ENCODE results near the gene ASXL2. TPM values are rescaled to one million over a fixed set of nuclear protein-coding genes. Genes with fewer than 3 reads are reported as not detected.

Gene ASXL2
- total RNA-seq, 4 donors from 2014 or later = 15.4 to 19.7 (median 17.6) TPM

GRCh38 chr2:25685741-25686140 is 192.5 kb downstream of the ASXL2 start:
- DNase-seq (ENCODE audit: low spot score) = no peak
- no peak for ATAC-seq (ENCODE audit: low FRiP score)
- no peak for TF ChIP-seq CTCF (IDR thresholded peaks at IDR 0.05)

DNA sequence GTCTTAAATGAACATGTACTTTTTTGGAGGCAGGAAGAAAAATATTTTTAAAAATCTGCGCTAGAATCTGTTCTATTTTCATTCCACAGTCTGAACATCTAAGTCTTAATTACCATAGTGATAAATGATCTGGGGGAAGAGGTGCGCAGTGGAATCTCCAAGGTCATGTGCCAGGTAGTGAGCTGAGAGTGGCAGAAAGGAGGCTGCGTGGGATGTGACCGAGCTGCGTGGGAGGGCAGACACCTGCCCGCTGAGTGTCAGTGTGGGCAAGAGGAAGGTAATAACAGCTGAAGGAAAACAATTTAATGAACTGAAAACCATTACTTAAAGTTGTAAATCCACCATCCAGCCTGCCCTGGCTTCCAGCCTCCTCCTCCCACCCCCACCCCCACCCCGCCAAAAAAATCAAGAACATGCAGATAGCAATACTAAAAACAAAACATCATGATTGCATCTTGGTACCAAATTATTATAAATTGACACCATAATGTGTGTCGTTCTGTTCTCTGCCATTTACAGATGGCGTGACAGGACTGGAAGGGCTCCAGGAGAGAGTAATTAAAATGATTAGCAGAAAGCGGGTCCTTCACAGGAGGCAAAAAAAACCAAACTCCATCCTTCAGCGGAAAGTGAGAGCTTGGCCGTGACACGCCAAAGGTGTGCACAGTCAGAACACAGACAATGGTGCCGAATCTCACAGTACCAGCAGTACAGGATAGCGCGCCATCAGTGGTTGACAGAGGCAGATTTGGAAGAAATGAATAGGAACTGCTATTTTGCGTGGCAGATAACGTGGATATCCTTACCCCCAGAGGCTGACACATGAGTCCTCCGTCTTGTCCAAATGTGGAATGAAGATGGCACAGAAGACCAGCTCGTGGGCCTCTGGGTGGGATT is 193.5 kb downstream of the ASXL2 start:
- ATAC-seq (ENCODE audit: low FRiP score) (no peak), DNase-seq (ENCODE audit: low spot score) (no peak)
- no peak for TF ChIP-seq CTCF (IDR thresholded peaks at IDR 0.05)

Small RNAs within 50 kb of the gene (small RNA-seq; reads per million reads assigned to genes)
- gene NDUFB4P4 (not detected), gene RF00019 (not detected)

Other genes starting within 250 kb of the ASXL2 start
- 1 to 10 TPM; 5.2 to 9.9 (median 9.2) TPM for gene DTNB, start 204.9 kb downstream of the ASXL2 start, total RNA-seq
- gene KIF3C, start 104.0 kb upstream of the ASXL2 start, total RNA-seq = 1 to 10 TPM; 1.2 to 6.2 (median 2.7) TPM
- 100 to 1,000 TPM in 1 of 4 donors, 10 to 100 TPM in 3; 78.3 to 115 (median 86.1) TPM for gene RAB10, start 155.6 kb upstream of the ASXL2 start, total RNA-seq

Data from omental fat pad (tissue), 4 donors.